Pancreas (tissue), 10 donors: ENCODE data around the gene NUMBL. TPM values are rescaled to one million over a fixed set of nuclear protein-coding genes. Genes with fewer than 3 reads are reported as not detected.

Experiments used
- ATAC-seq, 4 donors: fragments of 200-7000 bp; cut with Tn5 transposase; one replicate each; pipeline versions ENCODE4 v1.8.0 to v1.9.1; 2020; ENCODE audit warnings: mild to moderate bottlenecking in 4 of 4, moderate library complexity in 4 of 4
- DNase-seq, 6 donors: peaks; one replicate each; pipeline ENCODE4 v3.0.0-alpha.2; 2020
- FAIRE-seq: peaks from 2 replicates; lab custom pipeline; 2012; peaks lifted over from hg19 to GRCh38; lab: Jason Lieb, UNC
- H3K27ac ChIP-seq, 4 donors: fragments of 200-600 bp; sonication (generic); 1 replicate in 3 of 4; 2 replicates in 1 of 4; pipeline versions ENCODE4 v1.5.0 to v1.8.0; 2020
- H3K27me3 ChIP-seq, 4 donors: fragments of 200-600 bp; one replicate each; pipeline ENCODE4 v1.8.0; 2021
- H3K36me3 ChIP-seq, 3 donors: fragments of 200-600 bp; sonication (generic) in 1 of 3; one replicate each; pipeline versions ENCODE4 v1.5.0 to v1.8.0; 2020 to 2021
- H3K4me1 ChIP-seq, 3 donors: fragments of 200-600 bp; one replicate each; pipeline ENCODE4 v1.8.0; 2021
- H3K4me3 ChIP-seq, 4 donors: fragments of 200-600 bp; sonication (generic) in 2 of 4; one replicate each; pipeline versions ENCODE4 v1.5.0 to v1.8.0; 2020 to 2021
- H3K9me3 ChIP-seq, 4 donors: fragments of 200-600 bp; one replicate each; pipeline ENCODE4 v1.8.0; 2021
- WGBS, 2 donors: extraction: QIAGEN DNeasy Blood & Tissue Kit; methylation state at CpG; one replicate each; pipeline ENCODE4 v1.1.7; 2013; 5-methylcytosine and 5-hydroxymethylcytosine counted together
- intact Hi-C, 3 donors: fragments of 100-400 bp; cut with DNase I; formaldehyde crosslinking; loops; one replicate each; pipeline versions ENCODE4 v1.11.1 to v1.14.2; 2022
- polyA plus RNA-seq, 2 donors: library from polyadenylated mRNA; stranded (reverse); fragments of 200-250 nt; gene quantifications; one replicate each; pipeline ENCODE4 v1.2.3, GENCODE V29; 2013
- total RNA-seq, 6 donors: library from RNA; stranded (reverse); fragmentation: NEBNext Ultra II Directional in 4 of 6; extraction: Animal tissue kit (Norgen Biotek cat#: 25700) in 4 of 6; gene quantifications; one replicate each; pipeline versions ENCODE4 v1.2.1 to v1.2.4, GENCODE V29; 2021 to 2023
- TF ChIP-seq, protein P1 (sequence below), 4 donors: fragments of 200-600 bp; sonication (generic) in 3 of 4; IDR thresholded peaks; one replicate each; pipeline versions ENCODE4 v1.5.0 to v1.8.0; 2021; ENCODE audit warnings: antibody characterized with exemption in 4 of 4
- donor health status: healthy with polysubstance abuse.
- donor health status: DM: no; HTN: no; CAD: no; lungs with moderate emphysema.
- donor health status: DM: no; HTN: no; CAD: no.
- donor health status: control.
- donor health status: control.
- donor health status: Bipolar disorder and iron deficiency.
- donor health status: DM: yes; HTN: yes; CAD: no.
- donor health status: DM: no; HTN: no; CAD: no.
- donor health status: DM: no; HTN: no; CAD: no.
- donor health status: DM: yes; HTN: yes; CAD: no.

Gene NUMBL
- total RNA-seq (10 to 100 TPM in 1 of 6 donors, 1 to 10 TPM in 5; 3.2 to 19.1 (median 6.7) TPM), polyA plus RNA-seq (10 to 100 TPM; 14.7 to 16.2 TPM)

DNA sequence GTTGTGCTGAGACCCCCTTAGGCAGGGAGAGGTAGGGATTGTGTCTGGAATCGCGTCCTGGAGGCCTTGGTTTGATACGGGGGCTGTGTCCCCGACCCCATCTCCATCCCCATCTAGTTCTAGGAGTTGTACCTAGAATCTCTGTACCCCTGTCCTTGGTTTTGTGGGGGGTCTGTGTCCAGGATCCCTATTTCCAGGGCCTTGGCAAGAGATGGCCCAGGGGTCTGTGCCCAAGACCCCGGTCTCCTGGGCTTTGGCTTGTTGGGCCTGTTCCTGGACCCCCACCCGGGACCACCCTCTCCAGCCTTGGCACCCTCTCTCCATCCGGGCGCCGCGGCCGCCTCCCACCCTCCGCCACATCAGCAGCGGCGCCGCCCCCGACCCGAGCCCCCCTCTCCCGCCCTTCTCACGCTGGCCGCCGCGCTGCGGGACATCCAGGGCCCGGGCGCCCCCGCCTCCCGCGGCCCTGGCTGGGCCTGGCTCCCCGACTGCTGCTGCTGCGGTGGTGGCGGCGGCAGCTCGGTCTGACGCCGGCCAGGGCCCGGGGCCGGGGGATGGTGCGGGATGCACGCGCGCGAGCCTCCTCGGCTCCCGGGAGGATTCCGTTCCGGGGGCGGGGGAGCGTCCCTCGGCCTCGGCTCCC lies at the start of gene NUMBL:
TSS of gene NUMBL (minus strand) at position 602 of the 643 bp plus-strand sequence. CDS start at position 434, 168 bp downstream.
- H3K4me3 ChIP-seq, result peak within 1 kb of the TSS; percentile 18 to 62 (median 44)
- WGBS, 2 donors, result 4 to 5% methylated on average over 39 to 50 of the region's 50 CpGs
- peak within 1 kb of the TSS; percentile 12 to 73 (median 61) for H3K27ac ChIP-seq
- TF ChIP-seq, protein P1, sequence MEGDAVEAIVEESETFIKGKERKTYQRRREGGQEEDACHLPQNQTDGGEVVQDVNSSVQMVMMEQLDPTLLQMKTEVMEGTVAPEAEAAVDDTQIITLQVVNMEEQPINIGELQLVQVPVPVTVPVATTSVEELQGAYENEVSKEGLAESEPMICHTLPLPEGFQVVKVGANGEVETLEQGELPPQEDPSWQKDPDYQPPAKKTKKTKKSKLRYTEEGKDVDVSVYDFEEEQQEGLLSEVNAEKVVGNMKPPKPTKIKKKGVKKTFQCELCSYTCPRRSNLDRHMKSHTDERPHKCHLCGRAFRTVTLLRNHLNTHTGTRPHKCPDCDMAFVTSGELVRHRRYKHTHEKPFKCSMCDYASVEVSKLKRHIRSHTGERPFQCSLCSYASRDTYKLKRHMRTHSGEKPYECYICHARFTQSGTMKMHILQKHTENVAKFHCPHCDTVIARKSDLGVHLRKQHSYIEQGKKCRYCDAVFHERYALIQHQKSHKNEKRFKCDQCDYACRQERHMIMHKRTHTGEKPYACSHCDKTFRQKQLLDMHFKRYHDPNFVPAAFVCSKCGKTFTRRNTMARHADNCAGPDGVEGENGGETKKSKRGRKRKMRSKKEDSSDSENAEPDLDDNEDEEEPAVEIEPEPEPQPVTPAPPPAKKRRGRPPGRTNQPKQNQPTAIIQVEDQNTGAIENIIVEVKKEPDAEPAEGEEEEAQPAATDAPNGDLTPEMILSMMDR (IDR thresholded peaks at IDR 0.05), result no peak
- H3K27me3 ChIP-seq, result no peaks in the 10 kb centered on the region
- intact Hi-C loops, result no loop called here
- H3K9me3 ChIP-seq, result no peaks in the 10 kb centered on the region
- DNase-seq, result peak in 1 of 6 donors; percentile 32
- FAIRE-seq, result no peak
- peaks cover 0 to 2% (median 0%) of the 10 kb centered on the region in 3 donors for H3K4me1 ChIP-seq
- ATAC-seq, result peak in 1 of 4 donors; percentile 44
- H3K36me3 ChIP-seq, result no peaks in the 10 kb centered on the region

DNA sequence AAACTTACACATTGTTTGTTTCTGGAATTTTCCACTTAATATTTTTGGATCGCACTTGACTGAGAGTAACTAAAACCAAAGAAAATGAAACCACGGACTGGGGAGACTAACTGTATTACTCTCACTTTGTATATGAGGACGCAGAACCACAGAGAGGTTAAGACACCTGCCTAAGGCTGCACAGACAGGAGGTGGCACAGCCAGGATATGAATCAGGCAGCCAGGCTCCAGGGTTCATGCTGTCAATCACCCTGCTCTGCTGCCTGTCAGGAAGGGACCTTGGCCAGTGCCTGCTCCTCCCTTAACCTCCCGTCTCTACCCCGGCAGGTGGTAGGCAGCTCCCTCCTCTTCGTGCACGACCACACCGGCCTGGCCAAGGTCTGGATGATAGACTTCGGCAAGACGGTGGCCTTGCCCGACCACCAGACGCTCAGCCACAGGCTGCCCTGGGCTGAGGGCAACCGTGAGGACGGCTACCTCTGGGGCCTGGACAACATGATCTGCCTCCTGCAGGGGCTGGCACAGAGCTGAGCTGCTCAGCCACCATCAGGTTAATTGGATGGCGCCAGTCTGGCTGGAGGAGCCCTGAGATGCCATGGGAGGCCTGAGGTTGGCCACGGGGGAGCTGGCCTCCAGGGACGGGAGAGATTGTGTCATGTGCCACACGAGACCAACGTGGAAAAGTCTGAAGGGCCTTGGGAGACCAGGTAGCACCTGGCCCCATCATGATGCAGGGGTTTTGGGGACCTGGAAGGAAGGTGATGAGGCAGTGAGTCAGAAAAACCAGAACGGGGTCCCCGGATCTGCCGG lies 48.8 kb upstream of the NUMBL start:
- WGBS, 2 donors, result 81 to 82% methylated on average over 22 of the region's 22 CpGs
- no peaks in the 10 kb centered on the region for H3K27me3 ChIP-seq
- H3K9me3 ChIP-seq, result no peaks in the 10 kb centered on the region
- H3K4me1 ChIP-seq, result no peaks in the 10 kb centered on the region
- no peak overlapping the region for H3K27ac ChIP-seq
- TF ChIP-seq, protein P1 (IDR thresholded peaks at IDR 0.05), result no peak
- no peak for DNase-seq
- ATAC-seq, result no peak
- H3K4me3 ChIP-seq, result no peak overlapping the region
- no peak for FAIRE-seq
- peaks cover 0 to 45% (median 21%) of the 10 kb centered on the region in 3 donors for H3K36me3 ChIP-seq
- intact Hi-C loops, result no loop called here

DNA sequence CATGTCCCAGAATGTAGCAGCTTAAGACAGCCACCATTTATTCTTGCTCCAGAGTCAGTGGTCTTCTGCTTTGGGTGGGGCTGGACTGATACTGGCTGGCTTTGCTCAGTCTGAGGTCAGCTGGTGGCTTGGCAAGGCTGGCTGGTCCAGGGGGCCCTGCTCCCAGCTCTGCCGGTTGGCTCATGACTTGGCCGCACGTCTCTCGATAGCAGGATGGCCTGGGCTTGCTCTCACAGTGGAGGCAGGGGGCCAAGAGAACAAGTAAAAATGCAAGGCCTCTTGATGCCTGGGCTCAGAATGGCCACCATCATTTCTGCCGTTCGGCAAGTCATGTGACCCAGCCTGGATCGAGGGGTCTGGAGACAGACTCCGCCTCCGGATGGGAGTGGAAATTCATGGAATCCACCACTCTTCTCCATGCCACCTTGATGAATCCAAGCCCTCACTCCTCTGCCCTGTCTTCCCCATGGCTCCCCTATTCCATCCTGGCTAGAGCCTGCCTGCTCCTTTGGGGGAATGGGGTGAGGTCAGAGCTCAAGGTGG lies 46.7 kb upstream of the NUMBL start:
- no peak for FAIRE-seq
- 87 to 92% methylated on average over 9 of the region's 9 CpGs for WGBS, 2 donors
- peaks cover 6 to 65% (median 30%) of the 10 kb centered on the region in 3 donors for H3K36me3 ChIP-seq

DNA sequence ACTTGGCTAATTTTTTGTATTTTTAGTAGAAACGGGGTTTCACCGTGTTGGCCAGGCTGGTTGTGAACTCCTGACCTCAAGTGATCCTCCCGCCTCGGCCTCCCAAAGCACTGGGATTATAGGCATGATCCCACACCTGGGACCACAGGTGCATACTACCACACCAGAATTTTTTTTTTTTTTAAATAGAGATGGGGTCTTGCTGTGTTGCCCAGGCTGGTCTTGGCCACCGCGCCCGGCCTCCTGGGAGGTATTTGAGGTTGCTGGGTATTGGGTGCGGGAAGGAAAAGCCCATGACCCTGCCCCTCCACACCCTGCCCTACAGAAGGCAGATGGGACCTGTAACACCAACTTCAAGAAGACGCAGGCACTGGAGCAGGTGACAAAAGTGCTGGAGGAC lies 46.2 kb upstream of the NUMBL start:
- no peak overlapping the region for H3K27ac ChIP-seq
- intact Hi-C loops, result no loop called here
- no peaks in the 10 kb centered on the region for H3K9me3 ChIP-seq
- no peak for FAIRE-seq
- H3K36me3 ChIP-seq, result peaks cover 6 to 68% (median 30%) of the 10 kb centered on the region in 3 donors
- H3K4me1 ChIP-seq, result no peaks in the 10 kb centered on the region
- no peak for ATAC-seq
- H3K4me3 ChIP-seq, result no peak overlapping the region
- DNase-seq, result no peak
- TF ChIP-seq, protein P1 (IDR thresholded peaks at IDR 0.05), result no peak
- H3K27me3 ChIP-seq, result no peaks in the 10 kb centered on the region
- 91 to 98% methylated on average over 6 to 9 of the region's 9 CpGs for WGBS, 2 donors

More for the DNA sequence above, 46.7 kb upstream of the NUMBL start:
- Histone ChIP-seq H3K4me3 (no peak overlapping the region), H3K9me3 (no peaks in the 10 kb centered on the region), H3K27ac (no peak overlapping the region), H3K27me3 (no peaks in the 10 kb centered on the region), H3K4me1 (no peaks in the 10 kb centered on the region)
- ATAC-seq, result no peak
- intact Hi-C loops, result no loop called here
- DNase-seq, result no peak
- TF ChIP-seq, protein P1 (IDR thresholded peaks at IDR 0.05), result no peak
